Measurements from ENCODE around the gene CDKN1B.

CDKN1B gene

DNA sequence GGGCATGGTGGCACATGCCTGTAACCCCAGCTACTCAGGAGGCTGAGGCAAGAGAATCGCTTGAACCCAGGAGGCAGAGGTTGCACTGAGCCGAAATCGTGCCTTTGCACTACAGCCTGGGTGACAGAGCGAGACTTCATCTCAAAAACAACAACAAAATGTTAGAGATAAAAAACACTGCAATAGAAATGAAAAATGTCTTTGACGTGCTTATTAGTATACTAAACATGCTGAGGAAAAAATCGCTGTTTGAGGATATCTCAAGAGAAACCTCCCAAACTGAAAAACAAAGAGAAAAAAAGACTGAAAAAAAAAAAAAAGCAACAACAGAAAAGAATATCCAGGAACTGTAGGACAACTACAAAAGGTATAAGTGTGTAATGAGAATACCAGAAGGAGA, 53.1 kb downstream of the CDKN1B start:
- H3K27ac ChIP-seq: no peak overlapping the region
- no peak for TF ChIP-seq CTCF (conservative IDR thresholded peaks at IDR 0.05)

Measured in VCaP (cell line).